ENCODE data around the gene PMAIP1. TPM values are rescaled to one million over a fixed set of nuclear protein-coding genes. Genes with fewer than 3 reads are reported as not detected.

PMAIP1 gene
- total RNA-seq, 1 experiment from 2014 or later: 131 TPM

- no peaks in the 10 kb centered on the region for H3K27me3 ChIP-seq (ENCODE audit: control insufficient read depth, insufficient read depth, low read length)
- DNase-seq: no peak
- no peak overlapping the region for H3K4me3 ChIP-seq (ENCODE audit: insufficient read depth, low read depth, low read length)
- no peaks in the 10 kb centered on the region for H3K36me3 ChIP-seq (replicated peaks; ENCODE audit: control insufficient read depth, insufficient read depth, low read length)
Observed at GRCh38 chr18:59915606-59916005, 15.8 kb downstream of the PMAIP1 start.

GRCh38 chr18:59916746-59917145, 16.9 kb downstream of the PMAIP1 start:
- H3K36me3 ChIP-seq (replicated peaks; ENCODE audit: control insufficient read depth, insufficient read depth, low read length): no peaks in the 10 kb centered on the region
- no peaks in the 10 kb centered on the region for H3K27me3 ChIP-seq (ENCODE audit: control insufficient read depth, insufficient read depth, low read length)
- DNase-seq: no peak
- H3K4me3 ChIP-seq (ENCODE audit: insufficient read depth, low read depth, low read length): no peak overlapping the region

GRCh38 chr18:59917422-59917821, 17.6 kb downstream of the PMAIP1 start:
- no peak overlapping the region for H3K4me3 ChIP-seq (ENCODE audit: insufficient read depth, low read depth, low read length)
- DNase-seq: peak; percentile 24
- no peaks in the 10 kb centered on the region for H3K36me3 ChIP-seq (replicated peaks; ENCODE audit: control insufficient read depth, insufficient read depth, low read length)
- no peaks in the 10 kb centered on the region for H3K27me3 ChIP-seq (ENCODE audit: control insufficient read depth, insufficient read depth, low read length)

GRCh38 chr18:59918320-59918755, 18.5 kb downstream of the PMAIP1 start:
- Histone ChIP-seq H3K4me3 (ENCODE audit: insufficient read depth, low read depth, low read length) (no peak overlapping the region), H3K36me3 (replicated peaks; ENCODE audit: control insufficient read depth, insufficient read depth, low read length) (no peaks in the 10 kb centered on the region), H3K27me3 (ENCODE audit: control insufficient read depth, insufficient read depth, low read length) (no peaks in the 10 kb centered on the region)
- DNase-seq: no peak

GRCh38 chr18:59918997-59919396, 19.2 kb downstream of the PMAIP1 start:
- Histone ChIP-seq H3K27me3 (ENCODE audit: control insufficient read depth, insufficient read depth, low read length) (no peaks in the 10 kb centered on the region), H3K36me3 (replicated peaks; ENCODE audit: control insufficient read depth, insufficient read depth, low read length) (no peaks in the 10 kb centered on the region), H3K4me3 (ENCODE audit: insufficient read depth, low read depth, low read length) (no peak overlapping the region)
- no peak for DNase-seq

DNA sequence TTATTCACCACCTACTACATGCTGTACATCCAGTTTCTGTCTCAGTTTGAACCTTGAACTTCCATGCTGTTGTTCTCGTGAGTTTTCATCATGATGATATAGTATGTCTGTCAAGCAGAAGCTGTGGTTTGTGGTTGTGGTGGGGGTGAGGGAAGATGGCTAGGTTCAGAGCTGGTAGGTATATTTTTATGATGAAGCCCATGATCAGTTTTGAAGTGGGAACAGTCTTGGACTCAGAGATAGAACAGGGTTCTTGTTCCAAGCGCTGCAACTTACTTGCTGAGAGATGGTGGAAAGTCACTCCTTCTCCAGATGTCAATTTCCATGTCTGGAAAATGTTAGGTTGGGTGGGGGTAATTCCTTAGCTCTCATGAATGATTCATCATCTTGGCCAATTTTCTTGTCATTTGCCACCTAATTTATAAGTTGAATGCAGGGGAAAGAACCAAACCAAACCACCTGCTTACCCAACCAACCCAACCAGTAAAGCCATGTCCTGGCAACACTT, 21.6 kb downstream of the PMAIP1 start:
- no peaks in the 10 kb centered on the region for H3K36me3 ChIP-seq (replicated peaks; ENCODE audit: control insufficient read depth, insufficient read depth, low read length)
- no peak overlapping the region for H3K4me3 ChIP-seq (ENCODE audit: insufficient read depth, low read depth, low read length)
- no peaks in the 10 kb centered on the region for H3K27me3 ChIP-seq (ENCODE audit: control insufficient read depth, insufficient read depth, low read length)
- no peak for DNase-seq

- Histone ChIP-seq H3K27me3 (ENCODE audit: control insufficient read depth, insufficient read depth, low read length) (no peaks in the 10 kb centered on the region), H3K36me3 (replicated peaks; ENCODE audit: control insufficient read depth, insufficient read depth, low read length) (no peaks in the 10 kb centered on the region), H3K4me3 (ENCODE audit: insufficient read depth, low read depth, low read length) (no peak overlapping the region)
- no peak for DNase-seq
Observed at GRCh38 chr18:59923539-59924196, 23.9 kb downstream of the PMAIP1 start.

- Histone ChIP-seq H3K4me3 (ENCODE audit: insufficient read depth, low read depth, low read length) (no peak overlapping the region), H3K36me3 (replicated peaks; ENCODE audit: control insufficient read depth, insufficient read depth, low read length) (no peaks in the 10 kb centered on the region), H3K27me3 (ENCODE audit: control insufficient read depth, insufficient read depth, low read length) (no peaks in the 10 kb centered on the region)
- no peak for DNase-seq
Observed at GRCh38 chr18:59926131-59926530, 26.3 kb downstream of the PMAIP1 start.

DNA sequence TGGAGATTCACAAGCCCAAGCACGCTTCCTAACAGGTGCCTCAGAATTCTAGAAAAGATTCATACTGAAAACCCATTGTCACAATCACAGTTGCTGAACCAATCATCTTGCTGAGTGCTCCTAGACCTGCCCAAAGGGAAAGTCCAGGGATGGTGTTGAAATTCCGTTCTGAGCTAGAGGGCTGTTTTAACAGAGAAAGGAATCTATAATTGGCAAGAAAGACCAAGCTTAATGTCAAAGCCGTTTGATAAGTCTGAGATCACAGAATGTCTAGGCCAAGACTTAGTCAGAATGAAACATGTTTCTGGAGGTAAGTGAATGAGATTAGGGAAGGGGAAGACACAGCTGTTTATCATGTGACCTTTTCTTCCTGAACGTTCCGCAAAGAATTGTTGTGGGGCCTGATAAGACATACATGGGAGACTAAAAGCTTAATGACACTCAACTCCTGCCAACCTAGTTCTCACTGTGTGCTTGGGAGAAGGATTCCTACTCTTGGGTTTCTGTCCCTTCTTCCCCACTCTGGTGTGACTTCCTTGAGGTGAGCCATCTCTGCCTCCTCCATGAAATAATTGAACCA, 27.5 kb downstream of the PMAIP1 start:
- Histone ChIP-seq H3K27me3 (ENCODE audit: control insufficient read depth, insufficient read depth, low read length) (no peaks in the 10 kb centered on the region), H3K4me3 (ENCODE audit: insufficient read depth, low read depth, low read length) (no peak overlapping the region), H3K36me3 (replicated peaks; ENCODE audit: control insufficient read depth, insufficient read depth, low read length) (no peaks in the 10 kb centered on the region)
- DNase-seq: no peak

DNA sequence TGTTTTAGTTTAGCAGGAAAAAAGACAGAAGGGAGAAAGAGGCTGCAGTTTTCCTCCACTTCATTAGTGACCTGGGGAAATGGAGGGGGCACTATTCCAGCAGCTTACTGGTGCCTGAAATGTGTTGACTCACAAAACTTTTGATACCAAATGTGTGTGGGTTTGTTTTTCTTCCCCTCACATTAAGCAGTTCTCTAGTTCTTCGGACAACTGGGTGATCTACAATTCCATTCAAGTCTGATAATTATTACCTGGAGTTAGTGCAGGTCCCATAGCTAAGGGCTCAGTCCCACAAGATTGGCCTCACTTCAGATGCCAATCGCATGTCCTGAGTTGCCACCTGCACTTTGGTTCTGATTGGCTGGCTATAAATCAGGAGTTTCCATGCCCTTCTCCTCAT, 28.4 kb downstream of the PMAIP1 start:
- no peak overlapping the region for H3K4me3 ChIP-seq (ENCODE audit: insufficient read depth, low read depth, low read length)
- no peaks in the 10 kb centered on the region for H3K27me3 ChIP-seq (ENCODE audit: control insufficient read depth, insufficient read depth, low read length)
- DNase-seq: no peak
- no peaks in the 10 kb centered on the region for H3K36me3 ChIP-seq (replicated peaks; ENCODE audit: control insufficient read depth, insufficient read depth, low read length)

DNA sequence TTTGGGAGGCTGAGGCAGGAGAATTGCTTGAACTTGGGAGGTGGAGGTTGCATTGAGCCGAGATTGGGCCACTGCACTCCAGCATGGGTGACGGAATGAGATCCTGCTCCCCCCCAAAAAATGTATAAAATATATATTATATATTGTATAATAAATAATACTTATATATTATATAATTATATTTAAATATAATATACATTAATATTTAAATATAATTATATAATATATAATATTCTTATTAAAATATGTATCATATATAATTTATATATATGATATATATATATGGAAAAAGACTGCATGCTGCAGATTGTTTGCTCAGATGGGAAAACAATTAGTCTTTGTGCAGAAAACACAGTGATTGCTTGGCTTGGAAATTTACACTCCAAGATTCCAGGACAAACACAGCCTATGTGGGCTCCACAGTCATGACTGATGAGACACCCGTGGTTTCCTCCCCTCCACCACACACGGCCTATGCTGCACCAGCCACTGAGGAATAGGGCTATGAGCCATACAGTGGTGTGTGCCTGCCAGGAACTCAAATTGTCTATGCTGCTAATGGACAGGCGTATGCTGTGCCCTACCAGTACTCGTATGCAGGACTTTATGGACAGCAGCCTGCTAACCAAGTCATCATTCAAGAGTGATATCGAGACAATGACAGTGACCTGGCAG, 30.0 kb downstream of the PMAIP1 start:
- H3K36me3 ChIP-seq (replicated peaks; ENCODE audit: control insufficient read depth, insufficient read depth, low read length): no peaks in the 10 kb centered on the region
- no peak for DNase-seq
- H3K27me3 ChIP-seq (ENCODE audit: control insufficient read depth, insufficient read depth, low read length): no peaks in the 10 kb centered on the region
- H3K4me3 ChIP-seq (ENCODE audit: insufficient read depth, low read depth, low read length): no peak overlapping the region

DNA sequence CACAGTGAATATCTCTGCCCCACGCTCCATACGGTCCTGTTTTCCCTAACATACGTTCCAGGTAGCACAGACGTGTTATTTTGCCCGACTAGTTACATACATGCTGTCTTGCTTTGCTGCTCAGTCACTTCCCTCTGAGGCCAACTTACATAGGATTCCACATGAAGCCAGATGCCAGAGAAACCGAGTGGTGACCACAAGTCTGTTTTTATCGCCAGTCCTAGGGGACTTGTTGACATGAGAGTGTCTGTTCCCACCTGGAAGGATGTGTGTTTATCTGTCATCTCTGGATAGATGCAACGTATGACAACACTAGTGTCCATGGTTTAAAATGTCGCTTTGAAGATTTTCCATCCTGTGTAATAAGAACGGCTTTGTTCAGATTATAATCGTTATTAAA, 32.6 kb downstream of the PMAIP1 start:
- Histone ChIP-seq H3K36me3 (replicated peaks; ENCODE audit: control insufficient read depth, insufficient read depth, low read length) (no peaks in the 10 kb centered on the region), H3K27me3 (ENCODE audit: control insufficient read depth, insufficient read depth, low read length) (no peaks in the 10 kb centered on the region), H3K4me3 (ENCODE audit: insufficient read depth, low read depth, low read length) (no peak overlapping the region)
- no peak for DNase-seq

- DNase-seq: no peak
- Histone ChIP-seq H3K4me3 (ENCODE audit: insufficient read depth, low read depth, low read length) (no peak overlapping the region), H3K36me3 (replicated peaks; ENCODE audit: control insufficient read depth, insufficient read depth, low read length) (no peaks in the 10 kb centered on the region), H3K27me3 (ENCODE audit: control insufficient read depth, insufficient read depth, low read length) (no peaks in the 10 kb centered on the region)
Observed at GRCh38 chr18:59938676-59939075, 38.9 kb downstream of the PMAIP1 start.

GRCh38 chr18:59939127-59939526, 39.3 kb downstream of the PMAIP1 start:
- no peak for DNase-seq
- H3K36me3 ChIP-seq (replicated peaks; ENCODE audit: control insufficient read depth, insufficient read depth, low read length): no peaks in the 10 kb centered on the region
- no peaks in the 10 kb centered on the region for H3K27me3 ChIP-seq (ENCODE audit: control insufficient read depth, insufficient read depth, low read length)
- no peak overlapping the region for H3K4me3 ChIP-seq (ENCODE audit: insufficient read depth, low read depth, low read length)

- Histone ChIP-seq H3K27me3 (ENCODE audit: control insufficient read depth, insufficient read depth, low read length) (no peaks in the 10 kb centered on the region), H3K4me3 (ENCODE audit: insufficient read depth, low read depth, low read length) (no peak overlapping the region), H3K36me3 (replicated peaks; ENCODE audit: control insufficient read depth, insufficient read depth, low read length) (no peaks in the 10 kb centered on the region)
- no peak for DNase-seq
Observed at GRCh38 chr18:59940068-59940467, 40.3 kb downstream of the PMAIP1 start.
